DND-41 (cell line): ENCODE results near the gene ERBB4.

Experiments
- ATAC-seq: fragments of 200-7000 bp; cut with Tn5 transposase; 3 replicates; pipeline ENCODE4 v1.9.1; 2021; ENCODE audit warnings: low read depth; ENCODE audit not compliant: insufficient read depth
- DNase-seq: peaks from one replicate; pipeline ENCODE4 v3.0.0-alpha.2; 2020
- H2AFZ ChIP-seq: 2 replicates; pipeline ENCODE4 v1.6.0; 2012; ENCODE audit warnings: low read depth, low read length
- H3K27ac ChIP-seq: 2 replicates; pipeline ENCODE4 v1.5.1; 2012; ENCODE audit warnings: low read length, inconsistent platforms
- H3K27me3 ChIP-seq: fragments of 200-600 bp; sonication (generic); 2 replicates; pipeline ENCODE4 v1.6.0; 2012; ENCODE audit warnings: low read length, mild to moderate bottlenecking, inconsistent platforms; ENCODE audit not compliant: insufficient read depth, poor library complexity
- H3K36me3 ChIP-seq: 2 replicates; pipeline ENCODE4 v1.5.1; 2012; ENCODE audit warnings: low read length, inconsistent platforms; ENCODE audit not compliant: insufficient read depth
- H3K4me1 ChIP-seq: 2 replicates; pipeline ENCODE4 v1.5.1; 2012; ENCODE audit warnings: mild to moderate bottlenecking, low read length; ENCODE audit not compliant: insufficient read depth
- H3K4me2 ChIP-seq: 2 replicates; pipeline ENCODE4 v1.6.0; 2012; ENCODE audit warnings: mild to moderate bottlenecking, moderate library complexity, low read length, inconsistent platforms; ENCODE audit not compliant: insufficient read depth
- H3K4me3 ChIP-seq, 2 experiments: fragments of 200-600 bp in 1 of 2; shearing (Covaris generic) in 1 of 2; 2 replicates each; pipeline ENCODE4 v1.5.1; 2012 to 2016; ENCODE audit warnings: inconsistent platforms in 2 of 2, low read length in 2 of 2, mild to moderate bottlenecking in 2 of 2, low read depth in 1 of 2, moderate library complexity in 1 of 2
- H3K79me2 ChIP-seq: 2 replicates; pipeline ENCODE4 v1.6.0; 2012; ENCODE audit warnings: low read length, inconsistent platforms; ENCODE audit not compliant: insufficient read depth
- H3K9ac ChIP-seq: 2 replicates; pipeline ENCODE4 v1.6.0; 2012; ENCODE audit warnings: low read depth, mild to moderate bottlenecking, inconsistent platforms, low read length, moderate library complexity
- H3K9me3 ChIP-seq: 2 replicates; pipeline ENCODE4 v1.5.1; 2012; ENCODE audit warnings: low read length, moderate library complexity, mild to moderate bottlenecking, inconsistent platforms; ENCODE audit not compliant: insufficient read depth, severe bottlenecking
- H4K20me1 ChIP-seq: 2 replicates; pipeline ENCODE4 v1.6.0; 2012; ENCODE audit warnings: low read length; ENCODE audit not compliant: insufficient read depth
- EZH2 ChIP-seq: IDR thresholded peaks from 3 replicates; pipeline ENCODE4 v1.6.1; 2012; ENCODE audit warnings: borderline replicate concordance, low read depth, mild to moderate bottlenecking, moderate library complexity, low read length, inconsistent platforms; ENCODE audit not compliant: severe bottlenecking
- TF ChIP-seq, protein P1 (sequence below): IDR thresholded peaks from 2 replicates; pipeline ENCODE4 v1.5.1; 2012; ENCODE audit warnings: borderline replicate concordance, low read length, moderate library complexity, mild to moderate bottlenecking; ENCODE audit not compliant: poor library complexity, severe bottlenecking; ENCODE audit errors: extremely low read depth

ERBB4 gene

DNA sequence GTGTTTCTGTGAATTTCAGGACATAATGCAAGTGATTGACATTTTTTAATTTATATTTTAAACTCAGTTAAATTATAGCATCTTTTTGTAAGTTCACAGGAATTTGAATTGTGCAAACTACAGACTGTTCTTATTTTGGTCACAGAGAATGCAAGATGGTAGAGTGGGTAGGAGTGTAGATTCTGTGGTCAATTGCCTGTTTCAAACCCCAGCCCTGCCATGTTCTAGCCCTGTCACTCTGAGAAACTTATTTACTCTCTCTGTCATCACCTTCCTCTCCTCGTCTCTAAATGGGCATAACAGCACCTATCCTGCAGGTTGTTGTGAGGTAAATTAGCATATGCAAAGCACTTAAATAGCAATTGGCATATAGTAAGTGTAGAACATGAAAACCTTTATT is 1102.4 kb downstream of the ERBB4 start:
- Histone ChIP-seq H3K27ac (no peak overlapping the region), H3K36me3 (no peaks in the 10 kb centered on the region), H3K79me2 (no peaks in the 10 kb centered on the region), H4K20me1 (no peaks in the 10 kb centered on the region), H3K4me3 (no peak overlapping the region), H3K9me3 (no peaks in the 10 kb centered on the region), H3K9ac (no peak overlapping the region), H2AFZ (no peak overlapping the region), H3K4me2 (no peak overlapping the region), H3K27me3 (no peaks in the 10 kb centered on the region), H3K4me1 (no peaks in the 10 kb centered on the region)
- TF ChIP-seq EZH2: no peak
- TF ChIP-seq, protein P1, sequence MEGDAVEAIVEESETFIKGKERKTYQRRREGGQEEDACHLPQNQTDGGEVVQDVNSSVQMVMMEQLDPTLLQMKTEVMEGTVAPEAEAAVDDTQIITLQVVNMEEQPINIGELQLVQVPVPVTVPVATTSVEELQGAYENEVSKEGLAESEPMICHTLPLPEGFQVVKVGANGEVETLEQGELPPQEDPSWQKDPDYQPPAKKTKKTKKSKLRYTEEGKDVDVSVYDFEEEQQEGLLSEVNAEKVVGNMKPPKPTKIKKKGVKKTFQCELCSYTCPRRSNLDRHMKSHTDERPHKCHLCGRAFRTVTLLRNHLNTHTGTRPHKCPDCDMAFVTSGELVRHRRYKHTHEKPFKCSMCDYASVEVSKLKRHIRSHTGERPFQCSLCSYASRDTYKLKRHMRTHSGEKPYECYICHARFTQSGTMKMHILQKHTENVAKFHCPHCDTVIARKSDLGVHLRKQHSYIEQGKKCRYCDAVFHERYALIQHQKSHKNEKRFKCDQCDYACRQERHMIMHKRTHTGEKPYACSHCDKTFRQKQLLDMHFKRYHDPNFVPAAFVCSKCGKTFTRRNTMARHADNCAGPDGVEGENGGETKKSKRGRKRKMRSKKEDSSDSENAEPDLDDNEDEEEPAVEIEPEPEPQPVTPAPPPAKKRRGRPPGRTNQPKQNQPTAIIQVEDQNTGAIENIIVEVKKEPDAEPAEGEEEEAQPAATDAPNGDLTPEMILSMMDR: no peak
- DNase-seq (no peak), ATAC-seq (no peak)

DNA sequence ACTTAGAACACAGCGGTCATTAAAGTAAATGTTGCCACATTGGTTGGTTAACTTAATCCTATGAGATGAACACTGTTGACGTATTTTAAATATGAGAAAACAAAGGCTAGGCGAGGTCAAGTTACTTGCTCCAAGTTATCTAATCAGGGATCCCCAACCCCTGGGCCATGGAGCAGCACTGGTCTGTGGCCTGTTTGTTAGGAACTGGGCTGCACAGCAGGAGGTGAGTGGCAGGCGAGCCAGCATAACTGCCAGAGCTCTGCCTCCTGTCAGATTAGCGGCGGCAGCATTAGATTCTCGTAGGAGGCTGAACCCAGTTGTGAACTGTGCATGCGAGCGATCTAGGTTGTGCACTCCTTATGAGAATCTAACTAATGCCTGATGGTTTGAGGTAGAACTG is 1103.3 kb downstream of the ERBB4 start:
- H3K27ac ChIP-seq: no peak overlapping the region
- no peak overlapping the region for H2AFZ ChIP-seq
- H3K4me1 ChIP-seq: no peaks in the 10 kb centered on the region
- H3K4me3 ChIP-seq: no peak overlapping the region
- ATAC-seq (no peak), DNase-seq (no peak)
- H4K20me1 ChIP-seq: no peaks in the 10 kb centered on the region
- H3K9ac ChIP-seq: no peak overlapping the region
- H3K4me2 ChIP-seq: no peak overlapping the region
- no peaks in the 10 kb centered on the region for H3K36me3 ChIP-seq
- TF ChIP-seq, protein P1: no peak
- TF ChIP-seq EZH2: no peak
- H3K27me3 ChIP-seq: no peaks in the 10 kb centered on the region
- no peaks in the 10 kb centered on the region for H3K79me2 ChIP-seq
- no peaks in the 10 kb centered on the region for H3K9me3 ChIP-seq

DNA sequence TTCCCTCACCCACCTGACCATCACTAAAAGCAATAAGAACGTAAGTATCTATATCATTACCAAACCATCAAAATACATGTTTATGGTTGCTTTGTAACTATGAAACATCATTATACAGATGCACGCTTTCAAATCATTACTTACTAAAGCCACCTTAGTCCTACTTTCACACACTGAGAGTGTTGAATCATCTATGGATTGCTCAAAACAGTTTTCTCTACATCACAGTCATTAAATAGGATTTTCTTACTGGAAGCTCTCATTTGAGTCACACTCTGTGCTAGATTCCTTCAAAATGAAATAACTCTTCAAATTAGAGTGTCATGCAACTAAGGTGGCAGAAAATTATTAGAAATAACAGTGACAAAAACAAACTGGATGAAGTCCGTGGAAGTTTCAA is 1103.8 kb downstream of the ERBB4 start:
- DNase-seq (no peak), ATAC-seq (no peak)
- H3K4me1 ChIP-seq: no peaks in the 10 kb centered on the region
- H4K20me1 ChIP-seq: no peaks in the 10 kb centered on the region
- TF ChIP-seq, protein P1: no peak
- TF ChIP-seq EZH2: no peak
- no peaks in the 10 kb centered on the region for H3K36me3 ChIP-seq
- no peak overlapping the region for H3K9ac ChIP-seq
- H3K9me3 ChIP-seq: no peaks in the 10 kb centered on the region
- H3K27ac ChIP-seq: no peak overlapping the region
- no peaks in the 10 kb centered on the region for H3K27me3 ChIP-seq
- H2AFZ ChIP-seq: no peak overlapping the region
- H3K4me3 ChIP-seq: no peak overlapping the region
- no peaks in the 10 kb centered on the region for H3K79me2 ChIP-seq
- no peak overlapping the region for H3K4me2 ChIP-seq
